Esophagus (tissue), 2 donors: ENCODE measurements around the gene PRM3. TPM values are rescaled to one million over a fixed set of nuclear protein-coding genes. Genes with fewer than 3 reads are reported as not detected.
A peak's percentile ranks its signal among the peaks of the same experiment; 100 is the strongest.

Experiments
- H3K27ac ChIP-seq, 2 donors: one replicate each; pipeline ENCODE4 v1.5.1; 2013; ENCODE audit warnings: low read depth in 2 of 2, mild to moderate bottlenecking in 2 of 2, inconsistent platforms in 1 of 2, low read length in 1 of 2, moderate library complexity in 1 of 2
- H3K27me3 ChIP-seq, 2 donors: one replicate each; pipeline ENCODE4 v1.6.1; 2013; ENCODE audit warnings: low read length in 2 of 2, control low read depth in 1 of 2, mild to moderate bottlenecking in 1 of 2; ENCODE audit not compliant: insufficient read depth in 2 of 2, control insufficient read depth in 1 of 2
- H3K36me3 ChIP-seq, 2 donors: one replicate each; pipeline ENCODE4 v1.6.1; 2013; ENCODE audit warnings: low read length in 1 of 2; ENCODE audit not compliant: control insufficient read depth in 2 of 2, insufficient read depth in 2 of 2
- H3K4me1 ChIP-seq, 2 donors: one replicate each; pipeline ENCODE4 v1.6.1; 2013; ENCODE audit warnings: low read length in 1 of 2; ENCODE audit not compliant: control insufficient read depth in 2 of 2, insufficient read depth in 2 of 2
- H3K4me3 ChIP-seq, 2 donors: one replicate each; pipeline ENCODE4 v1.5.1; 2013; ENCODE audit warnings: low read length in 2 of 2, mild to moderate bottlenecking in 2 of 2, low read depth in 1 of 2, moderate library complexity in 1 of 2
- H3K9me3 ChIP-seq, 2 donors: one replicate each; pipeline ENCODE4 v1.6.1; 2013; ENCODE audit warnings: mild to moderate bottlenecking in 2 of 2, low read depth in 1 of 2, low read length in 1 of 2, moderate library complexity in 1 of 2; ENCODE audit not compliant: control insufficient read depth in 2 of 2, insufficient read depth in 1 of 2
- WGBS, 2 donors: extraction: QIAGEN DNeasy Blood & Tissue Kit; methylation state at CpG; one replicate each; pipeline ENCODE4 v1.1.7; 2013; 5-methylcytosine and 5-hydroxymethylcytosine counted together
- polyA plus RNA-seq, 2 donors: library from polyadenylated mRNA; stranded (reverse); fragments of 200-250 nt; gene quantifications; one replicate each; pipeline ENCODE4 v1.2.3, GENCODE V29; 2013
- donor health status: healthy with polysubstance abuse.
- donor health status: Bipolar disorder and iron deficiency.

The PRM3 gene
- polyA plus RNA-seq, 2 donors: not detected

- Histone ChIP-seq H3K27me3 (no peaks in the 10 kb centered on the region), H3K4me1 (peaks cover 0 to 18% of the 10 kb centered on the region in 2 donors), H3K36me3 (no peaks in the 10 kb centered on the region), H3K27ac (peak overlapping the region; percentile 14 to 93), H3K4me3 (peak overlapping the region; percentile 65 to 73), H3K9me3 (no peaks in the 10 kb centered on the region)
- 40 to 50% methylated on average over 25 to 29 of the region's 29 CpGs for WGBS, 2 donors
Measured at GRCh38 chr16:11253995-11254912, 19.2 kb downstream of the PRM3 start.

DNA sequence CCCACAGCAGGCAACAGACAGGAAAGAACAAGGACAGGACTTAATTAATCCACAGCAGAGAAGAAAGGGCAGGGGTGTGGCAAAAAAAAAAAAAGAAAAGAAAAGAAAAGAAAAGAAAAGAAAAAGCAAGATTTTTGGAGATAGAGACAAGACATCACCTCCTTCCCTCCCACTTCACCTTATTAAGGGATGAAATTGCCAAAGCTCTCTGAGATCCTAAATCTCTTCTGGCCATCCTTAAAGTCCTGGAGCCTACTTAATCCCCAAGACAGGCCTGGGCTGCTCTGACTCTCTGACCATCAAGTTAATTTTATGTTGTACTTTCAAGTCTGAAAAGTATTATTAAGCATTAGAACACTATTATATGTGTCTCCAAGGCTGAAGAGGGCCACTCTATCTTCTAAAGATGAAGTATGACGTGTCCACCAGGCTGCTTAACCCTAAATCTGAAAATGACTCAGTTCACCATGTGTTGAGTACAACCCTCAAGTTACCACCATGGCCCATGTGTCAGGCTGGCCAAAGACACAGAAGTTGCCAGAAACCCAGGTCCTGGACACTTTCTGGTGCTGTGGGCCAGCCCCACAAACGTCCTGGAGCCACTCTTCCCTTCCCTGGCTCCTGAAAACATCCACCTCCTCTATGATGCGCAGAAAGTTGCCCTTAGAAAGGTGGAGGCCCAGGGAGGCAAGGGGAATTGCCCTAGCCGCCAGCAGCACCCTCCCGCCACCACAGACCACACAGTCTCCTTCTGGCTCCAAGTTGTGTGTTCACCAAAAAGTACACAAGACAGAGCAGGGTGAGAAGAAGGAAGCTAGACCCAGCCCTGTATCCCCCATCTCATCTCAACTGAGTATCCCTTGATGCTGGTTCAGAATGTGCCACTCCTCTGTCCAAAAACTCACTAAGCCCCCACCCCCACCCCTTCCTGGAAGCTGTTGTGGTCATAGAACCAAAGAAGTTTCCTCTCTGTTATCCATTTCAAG lies 20.1 kb downstream of the PRM3 start:
- H3K27ac ChIP-seq: no peak overlapping the region
- 71 to 74% methylated on average over 5 of the region's 5 CpGs for WGBS, 2 donors

GRCh38 chr16:11252482-11252931 lies 20.9 kb downstream of the PRM3 start:
- Histone ChIP-seq H3K4me1 (peaks cover 0 to 14% of the 10 kb centered on the region in 2 donors), H3K9me3 (no peaks in the 10 kb centered on the region), H3K4me3 (peak overlapping the region in 1 of 2 donors; percentile 12), H3K36me3 (no peaks in the 10 kb centered on the region), H3K27ac (no peak overlapping the region), H3K27me3 (no peaks in the 10 kb centered on the region)
- WGBS, 2 donors: 80 to 87% methylated on average over 8 of the region's 8 CpGs

More for the DNA sequence above, 20.1 kb downstream of the PRM3 start:
- H3K9me3 ChIP-seq: no peaks in the 10 kb centered on the region
- H3K27me3 ChIP-seq: no peaks in the 10 kb centered on the region
- no peaks in the 10 kb centered on the region for H3K36me3 ChIP-seq
- H3K4me1 ChIP-seq: peaks cover 0 to 15% of the 10 kb centered on the region in 2 donors
- H3K4me3 ChIP-seq: peak overlapping the region; percentile 36 to 65

DNA sequence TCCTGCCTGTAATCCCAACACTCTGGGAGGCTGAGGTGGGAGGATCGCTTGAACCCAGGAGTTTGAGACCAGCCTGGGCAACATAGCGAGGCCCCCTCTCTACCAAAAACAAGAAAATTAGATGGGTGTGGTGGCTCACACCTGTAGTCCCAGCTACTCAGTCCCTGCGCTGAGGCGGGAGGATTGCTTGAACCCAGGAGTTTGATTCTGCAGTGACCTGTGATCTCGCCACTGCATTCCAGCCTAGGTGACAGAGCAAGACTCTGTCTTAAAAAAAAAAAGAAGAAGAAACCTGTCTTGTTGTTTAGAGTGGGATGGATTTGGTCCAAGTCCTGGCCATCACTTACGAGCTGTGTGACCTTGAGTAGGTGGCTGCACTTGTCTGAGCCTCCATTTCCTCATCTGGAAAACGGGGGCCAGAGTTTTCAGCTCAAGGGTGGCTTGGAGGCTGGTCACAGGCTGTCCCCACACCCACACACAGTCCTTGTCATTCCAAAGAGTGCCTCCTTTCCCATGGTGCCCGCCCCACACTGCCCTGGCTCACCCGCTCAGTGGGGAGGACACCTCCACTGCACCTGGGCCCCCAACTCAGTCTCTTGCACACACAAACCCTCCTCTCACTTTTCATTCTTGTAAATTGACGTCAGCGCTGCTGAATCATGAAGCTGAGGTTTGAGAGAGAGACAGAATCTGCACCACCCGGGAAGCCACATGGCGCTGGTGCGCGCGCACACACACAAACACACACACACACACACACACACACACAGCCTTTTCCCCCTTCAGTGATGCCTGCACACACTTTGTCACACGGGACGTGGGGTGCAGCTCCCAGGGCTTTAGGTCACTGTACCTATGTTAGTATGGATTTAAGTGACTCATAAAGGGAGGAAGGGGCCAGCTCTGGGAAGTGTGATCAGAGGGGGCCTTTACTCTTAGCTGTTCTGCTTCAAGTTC lies 21.6 kb downstream of the PRM3 start:
- H3K4me1 ChIP-seq: peaks cover 0 to 8% of the 10 kb centered on the region in 2 donors
- WGBS, 2 donors: 76 to 81% methylated on average over 18 of the region's 18 CpGs
- H3K27ac ChIP-seq: no peak overlapping the region
- no peaks in the 10 kb centered on the region for H3K36me3 ChIP-seq
- H3K9me3 ChIP-seq: no peaks in the 10 kb centered on the region
- H3K27me3 ChIP-seq: no peaks in the 10 kb centered on the region
- H3K4me3 ChIP-seq: no peak overlapping the region

- no peak overlapping the region for H3K27ac ChIP-seq
- WGBS, 2 donors: 94 to 95% methylated on average over 10 of the region's 10 CpGs
- no peaks in the 10 kb centered on the region for H3K27me3 ChIP-seq
- H3K9me3 ChIP-seq: no peaks in the 10 kb centered on the region
- H3K4me3 ChIP-seq: no peak overlapping the region
- H3K36me3 ChIP-seq: no peaks in the 10 kb centered on the region
- H3K4me1 ChIP-seq: peaks cover 0 to 7% of the 10 kb centered on the region in 2 donors
Measured at GRCh38 chr16:11250786-11251524, 22.5 kb downstream of the PRM3 start.

DNA sequence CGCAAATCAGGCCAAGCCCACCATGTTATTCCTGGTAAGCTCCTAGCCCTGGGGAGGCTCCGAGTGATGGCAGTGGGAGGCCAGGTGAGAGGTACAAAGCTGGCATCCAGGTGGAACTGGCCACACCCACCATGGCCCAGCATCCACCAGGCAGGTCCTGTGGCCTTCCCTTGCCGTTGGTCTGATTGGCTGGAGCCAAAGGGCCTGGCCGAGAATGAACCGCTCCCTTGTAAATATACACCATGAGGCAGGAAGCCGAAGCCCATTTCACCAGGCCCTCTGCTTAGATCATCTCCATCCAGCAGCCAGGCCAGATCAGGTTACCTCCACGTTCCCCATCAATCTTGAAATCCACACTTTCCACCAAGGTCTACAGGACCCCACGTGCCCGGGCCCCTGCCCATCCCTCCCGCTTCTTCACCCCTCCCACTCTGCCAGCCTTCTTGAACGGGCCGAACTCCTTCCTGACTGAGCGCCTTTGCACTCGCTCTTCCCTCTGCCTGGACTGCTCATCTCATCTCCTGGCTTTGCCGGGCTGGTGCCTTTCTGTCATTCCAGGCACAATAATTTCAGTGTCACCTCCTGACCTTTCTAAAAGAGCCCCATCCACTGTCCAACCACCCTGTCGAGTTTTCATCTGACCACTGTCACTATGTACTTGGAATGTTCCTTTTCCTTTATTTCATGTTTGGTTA lies 23.2 kb downstream of the PRM3 start:
- peaks cover 0 to 7% of the 10 kb centered on the region in 2 donors for H3K4me1 ChIP-seq
- no peaks in the 10 kb centered on the region for H3K27me3 ChIP-seq
- no peaks in the 10 kb centered on the region for H3K36me3 ChIP-seq
- H3K4me3 ChIP-seq: no peak overlapping the region
- H3K9me3 ChIP-seq: no peaks in the 10 kb centered on the region
- H3K27ac ChIP-seq: no peak overlapping the region
- WGBS, 2 donors: 71 to 73% methylated on average over 16 of the region's 16 CpGs

- Histone ChIP-seq H3K27ac (no peak overlapping the region), H3K4me3 (no peak overlapping the region), H3K4me1 (peaks cover 0 to under 1% of the 10 kb centered on the region in 2 donors), H3K27me3 (no peaks in the 10 kb centered on the region), H3K36me3 (no peaks in the 10 kb centered on the region), H3K9me3 (no peaks in the 10 kb centered on the region)
- WGBS, 2 donors: 93 to 94% methylated on average over 63 of the region's 63 CpGs
Measured at GRCh38 chr16:11249233-11250061, 24.0 kb downstream of the PRM3 start.
